GM19372 (cell line): Measurements from ENCODE around the gene LAGE3.

Experiments used
- ATAC-seq: cut with Tn5 transposase; IDR thresholded peaks from one replicate; pipeline ENCODE4 v1.9.1; 2021; ENCODE audit warnings: mild to moderate bottlenecking, low read depth, moderate library complexity; ENCODE audit not compliant: unreplicated experiment

Gene LAGE3

GRCh38 chrX:154481195-154481594, 2.1 kb upstream of the LAGE3 start:
- ATAC-seq, result no peak

- ATAC-seq, result no peak
These were observed 1.1 kb downstream of the LAGE3 start for GRCh38 chrX:154477891-154478477.

DNA sequence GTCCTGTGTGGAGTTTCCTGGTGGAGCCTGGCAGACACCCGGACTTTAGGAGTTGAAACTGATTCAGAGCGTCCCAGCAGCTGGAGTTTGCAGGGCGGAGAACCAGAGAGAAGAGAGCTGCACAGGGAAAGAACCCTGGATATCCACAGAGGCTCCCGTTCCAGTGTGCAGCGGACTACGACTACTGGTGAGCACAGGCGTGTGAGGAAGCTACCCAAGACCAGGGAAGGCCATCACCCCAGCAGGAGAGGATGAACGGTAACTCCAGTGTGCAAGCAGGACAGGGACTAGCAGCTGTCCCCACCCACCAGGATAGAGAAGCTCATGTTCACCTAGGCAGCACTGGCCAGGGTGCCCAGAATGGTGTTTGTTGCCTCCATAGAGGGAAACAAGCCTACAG, 2.3 kb downstream of the LAGE3 start:
- no peak for ATAC-seq

- ATAC-seq, result no peak
These were observed 5.4 kb downstream of the LAGE3 start for GRCh38 chrX:154473683-154474082.

DNA sequence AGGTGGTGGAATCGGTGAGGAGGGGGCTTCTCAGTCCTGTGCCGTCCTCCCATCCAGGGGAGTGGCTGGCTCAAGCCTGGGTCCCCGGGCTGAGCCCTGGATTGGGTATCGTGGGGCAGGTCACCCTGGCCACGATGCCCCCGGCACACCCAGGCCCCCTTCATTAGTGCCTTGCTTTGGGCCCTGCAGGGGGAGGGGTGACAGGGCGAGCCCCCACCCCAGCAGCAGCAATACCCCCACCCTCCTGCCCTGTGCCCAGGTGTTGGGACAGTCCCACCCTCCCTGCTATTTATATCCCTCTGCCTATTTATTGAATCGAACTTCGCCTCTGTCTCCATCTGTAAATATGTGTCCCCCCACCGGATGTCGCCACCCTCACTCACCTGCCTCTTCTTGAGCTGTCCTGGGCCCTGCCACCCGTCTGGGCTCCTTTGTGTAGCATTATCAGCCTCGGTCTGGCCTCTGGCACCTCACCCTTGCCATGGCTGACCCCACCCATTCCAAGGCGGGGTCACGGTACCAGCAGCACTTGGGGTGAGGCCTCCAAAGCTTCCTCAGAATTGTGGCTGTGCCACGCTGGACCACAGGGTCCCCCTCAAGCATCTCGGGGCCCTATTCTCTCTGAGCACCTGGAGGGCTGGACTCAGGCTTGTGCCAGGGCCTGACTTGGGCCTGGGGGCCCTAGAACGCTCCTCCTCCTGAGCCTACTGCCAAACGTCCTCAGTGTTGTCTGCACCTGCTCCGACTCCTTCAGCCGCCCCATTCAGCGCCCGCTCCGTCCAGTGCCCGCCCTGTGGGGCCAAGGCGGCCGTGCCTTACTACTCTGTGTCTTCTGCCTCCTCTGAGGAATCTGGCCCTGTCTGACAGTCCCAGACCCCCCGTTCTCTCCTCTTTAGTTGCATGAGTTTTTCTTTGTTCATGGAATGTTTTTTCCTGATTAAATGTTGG, 6.1 kb downstream of the LAGE3 start:
- no peak for ATAC-seq

DNA sequence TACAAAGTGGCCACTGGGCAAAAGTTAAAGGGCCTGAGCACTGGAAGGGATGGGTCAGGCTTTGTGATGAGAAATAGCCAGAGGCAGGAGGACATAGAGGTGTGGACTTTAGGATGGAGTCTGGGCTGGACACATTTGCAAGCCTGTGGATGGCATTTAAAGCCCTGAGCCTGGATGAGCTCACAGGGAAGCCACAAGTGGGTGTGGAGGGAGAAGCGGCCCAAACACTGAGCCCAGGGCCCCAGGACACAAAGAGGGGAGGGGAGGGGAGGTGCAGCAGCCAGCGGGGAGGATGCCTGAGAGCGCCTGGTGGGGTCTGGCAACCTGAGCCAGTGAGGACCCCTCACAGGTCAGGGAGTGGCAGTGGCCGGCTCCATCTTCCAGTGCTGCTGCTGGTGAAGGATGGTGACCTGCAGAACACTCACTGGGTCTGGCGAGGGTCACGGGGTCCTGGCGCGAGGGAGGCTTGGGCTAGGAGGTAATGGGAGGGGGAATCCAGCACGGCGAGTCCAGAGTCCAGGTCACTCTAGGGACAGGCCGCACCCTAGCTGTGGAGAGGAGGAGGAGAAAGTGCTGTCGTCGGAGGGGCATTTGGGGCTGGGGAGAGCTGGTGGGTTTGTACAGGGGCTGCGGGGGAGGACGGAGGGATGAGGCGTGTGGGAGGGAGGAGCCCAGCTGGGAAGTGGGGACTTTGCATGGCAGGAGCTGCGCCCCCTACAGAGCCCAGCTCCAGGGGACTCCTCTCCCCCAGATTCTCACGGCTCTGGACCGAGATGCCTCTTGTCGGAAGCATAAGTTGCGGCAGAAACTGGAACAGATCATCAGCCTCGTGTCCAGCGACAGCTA, 7.0 kb downstream of the LAGE3 start:
- no peak for ATAC-seq

DNA sequence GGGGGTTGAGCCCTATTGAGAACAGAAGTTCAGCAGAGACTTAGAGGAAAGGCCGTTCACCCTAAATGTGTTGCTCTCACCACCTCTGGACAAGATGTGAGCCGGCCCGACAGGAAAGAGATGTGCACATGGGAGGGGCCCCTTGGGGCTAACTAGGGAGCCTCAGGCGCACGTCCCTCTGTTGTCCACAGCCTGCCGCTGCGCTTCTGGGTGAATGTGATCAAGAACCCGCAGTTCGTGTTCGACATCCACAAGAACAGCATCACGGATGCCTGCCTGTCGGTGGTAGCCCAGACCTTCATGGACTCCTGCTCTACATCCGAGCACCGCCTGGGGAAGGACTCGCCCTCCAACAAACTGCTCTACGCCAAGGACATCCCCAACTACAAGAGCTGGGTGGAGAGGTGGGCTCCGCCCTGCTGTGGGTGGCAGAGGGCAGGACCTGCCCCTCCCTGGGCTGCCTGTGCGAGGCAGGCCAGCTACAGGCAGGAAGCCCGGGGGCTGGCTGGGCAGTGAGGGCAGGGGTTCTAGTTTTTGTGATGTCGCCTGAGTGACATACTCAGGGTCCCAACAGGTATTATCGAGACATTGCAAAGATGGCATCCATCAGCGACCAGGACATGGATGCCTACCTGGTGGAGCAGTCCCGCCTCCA, 8.0 kb downstream of the LAGE3 start:
- ATAC-seq, result no peak

- ATAC-seq, result no peak
These were observed 8.6 kb downstream of the LAGE3 start for GRCh38 chrX:154470434-154470833.

DNA sequence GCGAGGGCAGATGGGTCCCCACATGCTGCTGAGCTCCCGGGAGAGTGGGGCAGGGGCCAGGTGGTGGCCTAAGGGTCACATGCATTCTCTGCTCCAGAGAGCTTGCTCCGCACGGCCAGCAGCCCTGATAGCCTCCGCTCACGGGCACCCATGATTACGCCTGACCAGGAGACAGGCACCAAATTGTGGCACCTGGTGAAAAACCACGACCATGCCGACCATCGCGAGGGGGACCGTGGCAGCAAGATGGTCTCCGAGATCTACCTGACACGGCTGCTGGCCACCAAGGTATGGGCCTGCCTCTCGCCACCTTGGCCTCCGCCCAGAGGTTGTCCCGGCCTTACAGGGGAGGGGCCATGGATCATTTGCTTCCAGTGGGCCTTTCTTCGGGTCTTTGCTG, 9.2 kb downstream of the LAGE3 start:
- no peak for ATAC-seq

GRCh38 chrX:154469114-154469513, 10.0 kb downstream of the LAGE3 start:
- ATAC-seq, result no peak

- no peak for ATAC-seq
These were observed 10.9 kb downstream of the LAGE3 start for GRCh38 chrX:154468217-154468616.

- no peak for ATAC-seq
These were observed 11.5 kb downstream of the LAGE3 start for GRCh38 chrX:154467556-154467955.

DNA sequence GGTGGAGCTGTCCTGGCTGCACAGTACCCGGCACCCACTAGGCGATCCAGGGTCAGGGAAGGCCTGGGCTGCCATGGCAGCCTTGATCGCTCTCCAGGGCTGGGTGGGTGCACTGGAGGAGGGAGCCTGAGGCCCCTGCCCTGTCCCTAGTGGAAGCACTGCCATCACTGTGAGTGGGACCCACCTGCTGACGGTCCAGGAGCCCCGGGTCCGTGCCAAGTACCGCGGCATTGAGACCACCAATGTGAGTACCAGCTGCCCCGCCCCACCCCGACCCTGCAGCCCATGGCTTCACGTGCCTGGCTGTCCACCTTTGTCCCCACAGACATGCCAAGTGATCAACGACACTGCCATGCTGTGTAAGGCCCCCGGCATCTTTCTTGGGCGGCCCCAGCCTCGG, 12.2 kb downstream of the LAGE3 start:
- ATAC-seq, result no peak

- ATAC-seq, result no peak
These were observed 13.0 kb downstream of the LAGE3 start for GRCh38 chrX:154466036-154466435.

- no peak for ATAC-seq
These were observed 13.5 kb downstream of the LAGE3 start for GRCh38 chrX:154465601-154466000.

DNA sequence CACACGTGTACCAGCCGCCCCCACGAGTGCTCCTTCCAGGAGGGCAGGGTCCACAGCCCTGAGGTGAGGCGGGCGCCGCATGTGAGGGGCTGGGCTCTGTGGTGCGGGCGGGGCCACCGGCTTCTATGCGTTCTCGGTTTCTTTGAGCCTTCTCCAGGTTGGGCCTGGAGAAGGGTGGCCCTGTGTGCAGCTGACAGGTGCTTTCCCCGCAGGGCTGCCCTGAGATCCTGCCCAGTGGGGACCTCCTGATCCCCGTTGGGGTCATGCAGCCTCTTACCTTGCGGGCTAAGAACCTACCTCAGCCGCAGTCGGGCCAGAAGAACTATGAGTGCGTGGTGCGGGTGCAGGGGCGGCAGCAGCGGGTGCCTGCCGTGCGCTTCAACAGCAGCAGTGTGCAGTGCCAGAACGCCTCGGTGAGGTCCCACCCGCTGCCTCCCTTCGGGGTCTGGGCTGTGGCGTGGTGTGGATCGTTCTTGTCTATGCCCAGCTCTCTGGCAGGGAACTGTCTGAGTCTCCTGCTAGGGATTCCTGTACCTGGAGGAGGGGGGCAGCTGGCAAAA, 14.2 kb downstream of the LAGE3 start:
- no peak for ATAC-seq

- no peak for ATAC-seq
These were observed 15.4 kb downstream of the LAGE3 start for GRCh38 chrX:154463611-154464220.

GRCh38 chrX:154462396-154462795, 16.7 kb downstream of the LAGE3 start:
- ATAC-seq, result no peak

DNA sequence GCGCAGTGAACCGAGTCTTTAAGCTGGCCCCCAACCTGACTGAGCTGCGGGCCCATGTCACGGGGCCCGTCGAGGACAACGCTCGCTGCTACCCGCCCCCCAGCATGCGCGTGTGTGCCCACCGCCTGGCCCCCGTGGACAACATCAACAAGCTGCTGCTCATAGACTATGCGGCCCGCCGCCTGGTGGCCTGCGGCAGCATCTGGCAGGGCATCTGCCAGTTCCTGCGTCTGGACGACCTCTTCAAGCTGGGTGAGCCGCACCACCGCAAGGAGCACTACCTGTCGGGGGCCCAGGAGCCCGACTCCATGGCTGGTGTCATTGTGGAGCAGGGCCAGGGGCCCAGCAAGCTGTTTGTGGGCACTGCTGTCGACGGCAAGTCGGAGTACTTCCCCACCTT, 18.8 kb downstream of the LAGE3 start:
- ATAC-seq, result no peak

DNA sequence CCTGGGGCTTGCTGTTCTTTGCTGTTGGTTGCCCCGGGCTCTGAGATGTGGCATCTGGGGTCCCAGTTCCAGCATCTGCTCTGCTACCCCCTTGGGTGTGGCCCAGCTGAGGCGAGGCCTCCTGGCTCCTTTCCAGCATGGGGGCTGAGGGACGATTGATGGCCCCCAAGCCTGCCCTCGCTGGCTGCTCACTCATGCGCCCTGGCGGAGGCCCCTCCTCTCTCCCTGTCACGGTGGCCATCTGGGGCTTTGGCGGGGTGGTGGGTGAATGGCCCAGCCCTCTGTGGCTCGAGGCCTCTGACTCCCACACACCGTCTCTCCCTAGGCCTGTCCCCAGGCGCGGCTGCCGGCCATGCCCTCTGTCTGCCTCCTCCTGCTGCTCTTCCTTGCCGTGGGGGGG, 19.2 kb downstream of the LAGE3 start:
- ATAC-seq, result no peak
